Smooth muscle cell (in vitro differentiated cells): ENCODE results near the gene CDH13. TPM values are rescaled to one million over a fixed set of nuclear protein-coding genes. Genes with fewer than 3 reads are reported as not detected.

ENCODE experiments used
- DNase-seq: peaks from one replicate; lab custom pipeline; 2025; ENCODE audit not compliant: unreplicated experiment; lab: John Stamatoyannopoulos, UW
- H2AFZ ChIP-seq: fragments of 200-600 bp; sonication (generic); 2 replicates; pipeline ENCODE4 v1.6.0; 2016; ENCODE audit warnings: antibody characterized with exemption, low read depth, mild to moderate bottlenecking
- H3F3A ChIP-seq: fragments of 200-600 bp; sonication (generic); 2 replicates; pipeline ENCODE4 v1.6.0; 2017; ENCODE audit warnings: antibody characterized with exemption, low read depth
- H3K27ac ChIP-seq: fragments of 200-600 bp; sonication (generic); 2 replicates; pipeline ENCODE4 v1.5.1; 2016; ENCODE audit warnings: low read depth, mild to moderate bottlenecking
- H3K27me3 ChIP-seq: fragments of 200-600 bp; sonication (generic); 2 replicates; pipeline ENCODE4 v1.6.1; 2016; ENCODE audit warnings: low read depth, mild to moderate bottlenecking
- H3K36me3 ChIP-seq: fragments of 200-600 bp; sonication (generic); 2 replicates; pipeline ENCODE4 v1.5.1; 2016; ENCODE audit warnings: low read depth
- H3K4me1 ChIP-seq: fragments of 200-600 bp; sonication (generic); 2 replicates; pipeline ENCODE4 v1.5.1; 2016; ENCODE audit warnings: low read depth
- H3K4me2 ChIP-seq: fragments of 200-600 bp; sonication (generic); 2 replicates; pipeline ENCODE4 v1.6.0; 2016; ENCODE audit warnings: mild to moderate bottlenecking
- H3K4me3 ChIP-seq: fragments of 200-600 bp; sonication (generic); 2 replicates; pipeline ENCODE4 v1.5.1; 2016; ENCODE audit warnings: mild to moderate bottlenecking
- H3K79me2 ChIP-seq: fragments of 200-600 bp; sonication (generic); 2 replicates; pipeline ENCODE4 v1.6.0; 2016; ENCODE audit warnings: low read depth, mild to moderate bottlenecking
- H3K9ac ChIP-seq: fragments of 200-600 bp; sonication (generic); 2 replicates; pipeline ENCODE4 v1.6.0; 2016; ENCODE audit warnings: low read depth
- H3K9me3 ChIP-seq: fragments of 200-600 bp; sonication (generic); replicated peaks from 2 replicates; pipeline ENCODE4 v1.5.1; 2016; ENCODE audit warnings: low read depth
- H4K20me1 ChIP-seq: fragments of 200-600 bp; sonication (generic); 2 replicates; pipeline ENCODE4 v1.6.0; 2016; ENCODE audit warnings: low read depth
- CTCF ChIP-seq: fragments of 200-600 bp; sonication (generic); IDR thresholded peaks from 2 replicates; pipeline ENCODE4 v1.5.1; 2017; ENCODE audit warnings: borderline replicate concordance, mild to moderate bottlenecking, antibody characterized with exemption; ENCODE audit not compliant: insufficient read depth, poor library complexity, severe bottlenecking
- WGBS: methylation state at CpG from one replicate; pipeline ENCODE4 v1.1.7; 2016; ENCODE audit warnings: low lambda C conversion rate; 5-methylcytosine and 5-hydroxymethylcytosine counted together
- polyA plus RNA-seq: library from polyadenylated mRNA; unstranded; fragments of >200 nt; fragmentation: Nextera tagmentation; extraction: Ambion mirVana; gene quantifications from 2 replicates; pipeline ENCODE4 v1.2.1, GENCODE V29; 2016
- total RNA-seq: library from RNA; depleted of rRNA; stranded (reverse); fragments of >200 nt; gene quantifications from 2 replicates; pipeline ENCODE4 v1.2.3, GENCODE V29; 2014

The CDH13 gene
- total and polyA plus RNA-seq, 2 experiments from 2014 or later = 12.1 to 32.2 TPM

- DNase-seq = no peak
- no peak overlapping the region for H3K27ac ChIP-seq
- no peaks in the 10 kb centered on the region for H3F3A ChIP-seq
- H3K79me2 ChIP-seq = no peaks in the 10 kb centered on the region
- no peak for TF ChIP-seq CTCF
- no peak overlapping the region for H3K4me3 ChIP-seq
- H3K9me3 ChIP-seq = no peaks in the 10 kb centered on the region
- no peaks in the 10 kb centered on the region for H4K20me1 ChIP-seq
- no peak overlapping the region for H3K9ac ChIP-seq
- no peaks in the 10 kb centered on the region for H3K36me3 ChIP-seq
- no peaks in the 10 kb centered on the region for H3K27me3 ChIP-seq
- 77% methylated on average over 4 of the region's 4 CpGs for WGBS
- H3K4me2 ChIP-seq = no peak overlapping the region
- no peak overlapping the region for H2AFZ ChIP-seq
- H3K4me1 ChIP-seq = no peaks in the 10 kb centered on the region
These were observed 238.6 kb downstream of the CDH13 start for GRCh38 chr16:82865412-82865811.

- TF ChIP-seq CTCF = no peak
- Histone ChIP-seq H3K4me2 (no peak overlapping the region), H3K27me3 (no peaks in the 10 kb centered on the region), H3K9ac (no peak overlapping the region), H3K4me3 (no peak overlapping the region), H3K4me1 (no peaks in the 10 kb centered on the region), H3K9me3 (peaks cover 3% of the 10 kb centered on the region), H3K27ac (no peak overlapping the region), H3K79me2 (no peaks in the 10 kb centered on the region), H3F3A (no peaks in the 10 kb centered on the region), H2AFZ (no peak overlapping the region), H4K20me1 (no peaks in the 10 kb centered on the region), H3K36me3 (no peaks in the 10 kb centered on the region)
- 96% methylated on average over 1 of the region's 1 CpG for WGBS
- DNase-seq = no peak
These were observed 240.7 kb downstream of the CDH13 start for GRCh38 chr16:82867485-82867884.

DNA sequence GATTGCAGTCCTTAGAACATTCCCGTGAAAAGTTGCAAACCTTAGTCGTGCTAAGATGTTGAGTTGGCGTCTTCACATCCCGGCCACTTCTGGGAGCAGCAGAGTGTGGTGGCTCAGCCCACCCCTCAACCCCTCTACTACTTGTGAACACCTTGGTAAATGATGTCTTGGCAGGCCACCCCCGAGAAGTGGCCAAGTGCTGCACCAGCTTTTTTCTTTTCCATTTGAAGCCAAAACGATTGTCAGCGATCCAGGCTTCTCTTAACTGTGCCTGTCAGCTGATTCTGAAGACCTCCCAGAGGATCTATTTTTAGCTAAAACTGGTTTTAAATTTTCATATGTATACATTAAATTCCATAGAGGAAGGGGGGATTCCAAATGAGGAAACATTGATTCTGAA, 247.5 kb downstream of the CDH13 start:
- H4K20me1 ChIP-seq = no peaks in the 10 kb centered on the region
- H3F3A ChIP-seq = peaks cover 5% of the 10 kb centered on the region
- H3K27ac ChIP-seq = no peak overlapping the region
- no peaks in the 10 kb centered on the region for H3K27me3 ChIP-seq
- H3K4me1 ChIP-seq = peaks cover 4% of the 10 kb centered on the region
- no peak overlapping the region for H3K4me3 ChIP-seq
- H3K79me2 ChIP-seq = no peaks in the 10 kb centered on the region
- H2AFZ ChIP-seq = no peak overlapping the region
- WGBS = 85% methylated on average over 7 of the region's 7 CpGs
- H3K9me3 ChIP-seq = peaks cover 3% of the 10 kb centered on the region
- no peak for DNase-seq
- H3K9ac ChIP-seq = no peak overlapping the region
- TF ChIP-seq CTCF = no peak
- no peak overlapping the region for H3K4me2 ChIP-seq
- H3K36me3 ChIP-seq = no peaks in the 10 kb centered on the region

- H3K36me3 ChIP-seq = no peaks in the 10 kb centered on the region
- no peaks in the 10 kb centered on the region for H4K20me1 ChIP-seq
- no peak overlapping the region for H3K9ac ChIP-seq
- no peak overlapping the region for H3K4me2 ChIP-seq
- WGBS = 77% methylated on average over 1 of the region's 1 CpG
- peaks cover 5% of the 10 kb centered on the region for H3F3A ChIP-seq
- peaks cover 4% of the 10 kb centered on the region for H3K4me1 ChIP-seq
- no peak overlapping the region for H2AFZ ChIP-seq
- no peak overlapping the region for H3K27ac ChIP-seq
- H3K27me3 ChIP-seq = no peaks in the 10 kb centered on the region
- DNase-seq = no peak
- TF ChIP-seq CTCF = no peak
- no peaks in the 10 kb centered on the region for H3K79me2 ChIP-seq
- no peak overlapping the region for H3K4me3 ChIP-seq
- H3K9me3 ChIP-seq = peaks cover 3% of the 10 kb centered on the region
These were observed 247.9 kb downstream of the CDH13 start for GRCh38 chr16:82874672-82875071.
